ENCODE measurements around the gene EARS2.
A peak's percentile ranks its signal among the peaks of the same experiment; 100 is the strongest.
"Not testable (repeated sequence)": the region's sequence is repeated elsewhere in the genome, so short reads cannot be mapped to it uniquely, and the experiment has no call there.

EARS2 gene

DNA sequence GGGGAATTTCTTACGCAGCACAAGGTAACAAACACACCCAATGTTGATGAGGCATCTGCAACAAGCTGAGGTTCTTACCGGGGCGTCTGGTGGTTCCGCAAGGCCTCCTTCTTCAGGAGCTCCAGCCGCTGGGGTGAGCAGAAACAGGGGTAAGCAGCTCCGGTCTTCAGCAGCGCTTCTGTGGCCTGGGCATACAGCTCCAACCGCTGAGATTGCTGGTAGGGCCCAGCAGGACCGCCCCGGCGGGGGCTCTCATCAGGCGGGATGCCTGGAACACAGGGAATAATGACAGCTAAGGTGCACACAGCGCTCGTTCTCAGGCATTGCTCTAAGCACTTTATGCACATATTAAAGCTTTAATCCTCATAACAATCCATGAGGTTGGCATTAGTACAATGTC is 12.7 kb downstream of the EARS2 start:
- H3K9me3 ChIP-seq (ENCODE audit: severe bottlenecking) = no peaks in the 10 kb centered on the region
- H3K4me1 ChIP-seq (ENCODE audit: insufficient read depth, poor library complexity, severe bottlenecking) = peaks cover 2% of the 10 kb centered on the region
- TF ChIP-seq, protein P1, sequence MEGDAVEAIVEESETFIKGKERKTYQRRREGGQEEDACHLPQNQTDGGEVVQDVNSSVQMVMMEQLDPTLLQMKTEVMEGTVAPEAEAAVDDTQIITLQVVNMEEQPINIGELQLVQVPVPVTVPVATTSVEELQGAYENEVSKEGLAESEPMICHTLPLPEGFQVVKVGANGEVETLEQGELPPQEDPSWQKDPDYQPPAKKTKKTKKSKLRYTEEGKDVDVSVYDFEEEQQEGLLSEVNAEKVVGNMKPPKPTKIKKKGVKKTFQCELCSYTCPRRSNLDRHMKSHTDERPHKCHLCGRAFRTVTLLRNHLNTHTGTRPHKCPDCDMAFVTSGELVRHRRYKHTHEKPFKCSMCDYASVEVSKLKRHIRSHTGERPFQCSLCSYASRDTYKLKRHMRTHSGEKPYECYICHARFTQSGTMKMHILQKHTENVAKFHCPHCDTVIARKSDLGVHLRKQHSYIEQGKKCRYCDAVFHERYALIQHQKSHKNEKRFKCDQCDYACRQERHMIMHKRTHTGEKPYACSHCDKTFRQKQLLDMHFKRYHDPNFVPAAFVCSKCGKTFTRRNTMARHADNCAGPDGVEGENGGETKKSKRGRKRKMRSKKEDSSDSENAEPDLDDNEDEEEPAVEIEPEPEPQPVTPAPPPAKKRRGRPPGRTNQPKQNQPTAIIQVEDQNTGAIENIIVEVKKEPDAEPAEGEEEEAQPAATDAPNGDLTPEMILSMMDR (IDR thresholded peaks at IDR 0.05; ENCODE audit: poor library complexity, severe bottlenecking) = no peak
- no peak for ATAC-seq (ENCODE audit: low read depth)
- H3K36me3 ChIP-seq (ENCODE audit: low read depth) = peaks cover 85% of the 10 kb centered on the region
- H3K27ac ChIP-seq (ENCODE audit: poor library complexity, severe bottlenecking) = no peak overlapping the region
- H3K4me3 ChIP-seq (ENCODE audit: severe bottlenecking) = no peak overlapping the region
- H3K27me3 ChIP-seq (ENCODE audit: insufficient read depth, poor library complexity, severe bottlenecking) = no peaks in the 10 kb centered on the region
- DNase-seq (ENCODE audit: low spot score) = no peak

DNA sequence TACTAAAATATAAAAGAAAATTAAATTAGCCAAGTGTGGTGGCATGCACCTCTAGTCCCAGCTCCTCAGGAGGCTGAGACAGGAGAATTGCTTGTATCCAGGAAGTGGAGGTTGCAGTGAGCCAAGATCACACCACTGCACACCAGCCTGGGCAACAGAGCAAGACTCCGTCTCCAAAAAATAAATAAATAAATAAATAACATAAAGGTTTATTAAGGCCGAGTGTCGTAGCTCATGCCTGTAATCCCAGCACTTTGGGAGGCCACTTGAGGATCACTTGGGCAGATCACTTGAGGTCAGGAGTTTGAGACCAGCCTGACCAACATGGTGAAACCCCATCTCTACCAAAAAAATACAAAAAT is 16.4 kb downstream of the EARS2 start:
- H3K9me3 ChIP-seq (ENCODE audit: severe bottlenecking); H3K4me3 ChIP-seq (ENCODE audit: severe bottlenecking); DNase-seq (ENCODE audit: low spot score); ATAC-seq (ENCODE audit: low read depth); H3K27me3 ChIP-seq (ENCODE audit: insufficient read depth, poor library complexity, severe bottlenecking); H3K27ac ChIP-seq (ENCODE audit: poor library complexity, severe bottlenecking): not testable (repeated sequence)
- H3K36me3 ChIP-seq (ENCODE audit: low read depth) = peaks cover 81% of the 10 kb centered on the region
- peaks cover 14% of the 10 kb centered on the region for H3K4me1 ChIP-seq (ENCODE audit: insufficient read depth, poor library complexity, severe bottlenecking)

DNA sequence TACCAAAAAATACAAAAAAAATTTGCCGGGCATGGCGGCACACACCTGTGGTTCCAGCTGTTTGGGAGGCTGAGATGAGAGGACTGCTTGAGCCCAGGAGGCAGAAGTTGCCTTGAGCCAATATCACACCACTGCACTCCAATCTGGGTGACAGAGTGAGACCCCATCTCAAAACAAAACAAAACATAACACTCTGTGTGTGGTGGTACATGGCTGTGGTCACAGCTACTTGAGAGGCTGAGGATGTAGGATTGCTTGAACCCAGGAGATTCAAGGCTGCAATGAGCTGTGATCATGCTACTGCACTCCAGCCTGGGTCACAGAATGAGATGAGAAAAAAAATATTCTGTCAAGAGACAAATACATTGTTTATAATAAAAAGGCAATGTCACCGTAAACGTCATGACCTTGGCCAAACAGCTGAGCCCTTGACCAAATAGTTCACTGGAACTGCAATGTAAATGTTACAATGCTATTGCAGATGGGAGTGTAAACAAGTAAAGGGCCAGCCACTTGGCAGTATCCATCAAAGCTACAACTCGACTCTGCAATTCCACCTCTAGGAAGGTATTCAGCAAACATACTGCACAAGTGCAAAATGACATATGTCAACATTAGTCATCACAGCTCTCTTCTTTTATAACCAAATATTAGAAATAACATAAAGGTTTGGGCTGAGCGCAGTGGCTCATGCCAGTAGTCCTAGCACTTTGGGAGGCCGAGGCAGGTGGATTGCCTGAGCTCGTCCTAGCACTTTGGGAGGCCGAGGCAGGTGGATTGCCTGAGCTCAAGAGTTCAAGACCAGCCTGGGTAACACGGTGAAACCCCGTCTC is 16.9 kb downstream of the EARS2 start:
- peak overlapping the region; percentile 64 for H3K27ac ChIP-seq (ENCODE audit: poor library complexity, severe bottlenecking)
- ATAC-seq (ENCODE audit: low read depth) (0 out of 3 replicates have a peak, but pooled peaks have one; percentile 27), DNase-seq (ENCODE audit: low spot score) (no peak)
- H3K9me3 ChIP-seq (ENCODE audit: severe bottlenecking) = no peaks in the 10 kb centered on the region
- peaks cover 83% of the 10 kb centered on the region for H3K36me3 ChIP-seq (ENCODE audit: low read depth)
- peaks cover 14% of the 10 kb centered on the region for H3K4me1 ChIP-seq (ENCODE audit: insufficient read depth, poor library complexity, severe bottlenecking)
- no peak overlapping the region for H3K4me3 ChIP-seq (ENCODE audit: severe bottlenecking)
- H3K27me3 ChIP-seq (ENCODE audit: insufficient read depth, poor library complexity, severe bottlenecking) = no peaks in the 10 kb centered on the region
- TF ChIP-seq, protein P1 (IDR thresholded peaks at IDR 0.05; ENCODE audit: poor library complexity, severe bottlenecking) = no peak

DNA sequence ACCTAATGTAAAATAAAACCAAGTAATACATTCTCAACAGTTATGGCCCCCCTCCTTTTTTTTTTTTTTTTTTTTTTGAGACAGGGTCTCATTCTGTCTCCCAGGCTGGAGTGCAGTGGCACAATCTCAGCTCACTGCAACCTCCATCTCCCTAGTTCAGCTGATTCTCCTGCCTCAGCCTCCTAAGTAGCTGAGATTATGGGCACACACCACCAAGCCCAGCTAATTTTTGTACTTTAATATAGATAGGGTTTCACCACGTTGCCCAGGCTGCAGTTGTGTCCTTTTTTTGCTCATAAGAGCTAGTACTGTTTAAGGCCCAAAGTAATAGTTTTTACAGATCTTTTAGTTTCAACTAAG is 18.3 kb downstream of the EARS2 start:
- no peak for DNase-seq (ENCODE audit: low spot score)
- peaks cover 83% of the 10 kb centered on the region for H3K36me3 ChIP-seq (ENCODE audit: low read depth)
- H3K9me3 ChIP-seq (ENCODE audit: severe bottlenecking) = no peaks in the 10 kb centered on the region
- H3K27me3 ChIP-seq (ENCODE audit: insufficient read depth, poor library complexity, severe bottlenecking) = no peaks in the 10 kb centered on the region
- TF ChIP-seq, protein P1 (IDR thresholded peaks at IDR 0.05; ENCODE audit: poor library complexity, severe bottlenecking) = no peak
- no peak for ATAC-seq (ENCODE audit: low read depth)
- peak overlapping the region; percentile 64 for H3K27ac ChIP-seq (ENCODE audit: poor library complexity, severe bottlenecking)
- peaks cover 14% of the 10 kb centered on the region for H3K4me1 ChIP-seq (ENCODE audit: insufficient read depth, poor library complexity, severe bottlenecking)
- H3K4me3 ChIP-seq (ENCODE audit: severe bottlenecking) = no peak overlapping the region

DNA sequence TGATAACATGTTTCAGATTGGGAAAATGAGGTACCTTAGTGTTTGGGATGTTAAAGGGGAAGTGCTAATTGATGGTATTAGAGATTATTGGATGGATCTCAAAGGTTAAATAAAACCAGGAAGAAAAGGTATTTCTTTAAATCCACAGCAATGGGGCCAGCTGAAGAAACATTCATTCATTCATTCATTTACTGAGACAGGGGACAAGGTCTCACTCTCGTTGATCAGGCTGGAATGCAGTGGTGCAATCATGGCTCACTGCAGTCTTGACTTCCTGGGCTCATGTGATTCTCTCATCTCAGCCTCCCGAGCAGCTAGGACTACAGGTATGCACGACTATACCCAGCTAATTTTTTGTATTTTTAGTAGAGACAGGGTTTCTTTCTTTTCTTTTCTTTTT is 19.8 kb downstream of the EARS2 start:
- TF ChIP-seq, protein P1 (IDR thresholded peaks at IDR 0.05; ENCODE audit: poor library complexity, severe bottlenecking) = no peak
- Histone ChIP-seq H3K9me3 (ENCODE audit: severe bottlenecking) (no peaks in the 10 kb centered on the region), H3K36me3 (ENCODE audit: low read depth) (peaks cover 86% of the 10 kb centered on the region), H3K4me1 (ENCODE audit: insufficient read depth, poor library complexity, severe bottlenecking) (peaks cover 14% of the 10 kb centered on the region), H3K27ac (ENCODE audit: poor library complexity, severe bottlenecking) (peak overlapping the region; percentile 64), H3K27me3 (ENCODE audit: insufficient read depth, poor library complexity, severe bottlenecking) (no peaks in the 10 kb centered on the region), H3K4me3 (ENCODE audit: severe bottlenecking) (no peak overlapping the region)
- DNase-seq (ENCODE audit: low spot score) (no peak), ATAC-seq (ENCODE audit: low read depth) (no peak)
